Uterus (tissue), 4 donors: ENCODE measurements around the gene SF3B3. TPM values are rescaled to one million over a fixed set of nuclear protein-coding genes. Genes with fewer than 3 reads are reported as not detected.

Experiments
- DNase-seq, 2 donors: peaks; one replicate each; pipeline ENCODE4 v3.0.0-alpha.2; 2019 to 2020
- H3K27ac ChIP-seq, 2 donors: fragments of 200-600 bp; sonication (generic); 1 replicate in 1 of 2; 2 replicates in 1 of 2; pipeline ENCODE4 v1.5.1; 2016 to 2018
- H3K27me3 ChIP-seq, 2 donors: fragments of 200-600 bp; sonication (generic); one replicate each; pipeline ENCODE4 v1.5.1; 2018 to 2019; ENCODE audit warnings: control low read depth in 1 of 2
- H3K36me3 ChIP-seq, 2 donors: fragments of 200-600 bp; sonication (generic); one replicate each; pipeline ENCODE4 v1.5.1; 2019; ENCODE audit warnings: control low read depth in 1 of 2
- H3K4me1 ChIP-seq, 2 donors: fragments of 200-600 bp; sonication (generic); one replicate each; pipeline ENCODE4 v1.5.1; 2018 to 2019; ENCODE audit warnings: control low read depth in 1 of 2
- H3K4me3 ChIP-seq, 2 donors: fragments of 200-600 bp; sonication (generic); 1 replicate in 1 of 2; 2 replicates in 1 of 2; pipeline ENCODE4 v1.5.1; 2018 to 2019; ENCODE audit warnings: mild to moderate bottlenecking in 1 of 2
- H3K9me3 ChIP-seq, 2 donors: fragments of 200-600 bp; sonication (generic); one replicate each; pipeline ENCODE4 v1.5.1; 2019; ENCODE audit warnings: control low read depth in 1 of 2
- POLR2A ChIP-seq, 2 donors: fragments of 450-650 bp; IDR thresholded peaks; one replicate each; pipeline ENCODE4 v1.6.1; 2016; ENCODE audit warnings: antibody characterized with exemption in 2 of 2, mild to moderate bottlenecking in 1 of 2, moderate library complexity in 1 of 2
- intact Hi-C: fragments of 100-400 bp; cut with DNase I; formaldehyde crosslinking; loops from one replicate; pipeline ENCODE4 v1.15.1; 2023; ENCODE audit warnings: low total_unique reads
- total RNA-seq, 4 donors: library from RNA; depleted of rRNA in 3 of 4; stranded (reverse); fragments of >200 nt in 3 of 4; gene quantifications; one replicate each; pipeline versions ENCODE4 v1.1.0 to v1.2.4, GENCODE V29; 2014 to 2023
- TF ChIP-seq, protein P1 (sequence below), 4 experiments: fragments of 200-600 bp in 2 of 4; fragments of 450-650 bp in 2 of 4; sonication (generic) in 2 of 4; IDR thresholded peaks; one replicate each; pipeline ENCODE4 v1.5.1; 2016 to 2019; ENCODE audit warnings: antibody characterized with exemption in 4 of 4, mild to moderate bottlenecking in 2 of 4, moderate library complexity in 1 of 4
- donor health status: DM: yes; HTN: yes; CAD: no.

The SF3B3 gene
- total RNA-seq, 4 donors from 2014 or later = 24.3 to 244 (median 145) TPM

DNA sequence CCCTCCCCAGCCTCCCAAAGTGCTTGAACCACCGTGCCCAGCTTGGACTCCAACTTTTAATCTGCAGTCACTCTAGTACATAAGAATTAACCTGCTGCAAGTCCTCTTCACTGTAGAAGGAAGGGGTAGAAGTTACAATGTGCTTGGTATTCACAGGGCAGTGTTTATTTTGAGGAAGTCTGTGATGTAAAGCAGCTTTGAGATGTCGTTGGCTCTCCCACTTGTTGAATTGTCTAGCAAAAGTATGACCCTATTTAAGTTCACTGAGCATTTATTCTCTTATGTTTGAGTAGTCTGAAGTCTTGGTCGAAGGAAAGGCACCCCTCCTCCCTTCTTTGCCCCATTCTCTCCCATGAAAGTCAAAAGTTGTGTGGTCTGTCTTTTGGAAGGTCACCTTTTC is 28.2 kb downstream of the SF3B3 start:
- no peaks in the 10 kb centered on the region for H3K36me3 ChIP-seq
- intact Hi-C loops = no loop called here
- no peak for TF ChIP-seq POLR2A (IDR thresholded peaks at IDR 0.05)
- H3K4me1 ChIP-seq = no peaks in the 10 kb centered on the region
- no peaks in the 10 kb centered on the region for H3K27me3 ChIP-seq
- DNase-seq = no peak
- no peak overlapping the region for H3K4me3 ChIP-seq
- no peaks in the 10 kb centered on the region for H3K9me3 ChIP-seq
- H3K27ac ChIP-seq = no peak overlapping the region

DNA sequence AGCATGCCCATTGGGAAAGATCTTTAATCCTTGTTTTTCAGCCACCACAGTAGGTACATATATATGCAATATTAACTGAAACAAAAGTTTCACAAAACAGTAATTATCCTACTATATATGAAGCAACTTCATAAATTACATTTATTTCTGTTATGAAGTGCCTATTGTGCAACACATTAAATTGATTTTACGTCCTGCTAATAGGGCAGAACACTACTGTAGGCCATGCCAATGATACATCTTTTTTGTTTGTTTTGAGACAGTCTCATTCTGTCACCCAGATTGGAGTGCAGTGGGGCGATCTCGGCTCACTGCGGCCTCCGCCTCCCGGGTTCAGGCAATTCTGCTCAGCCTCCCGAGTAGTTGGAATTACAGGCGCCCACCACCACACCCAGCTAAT is 29.1 kb downstream of the SF3B3 start:
- no peak overlapping the region for H3K4me3 ChIP-seq
- no peaks in the 10 kb centered on the region for H3K9me3 ChIP-seq
- TF ChIP-seq POLR2A (IDR thresholded peaks at IDR 0.05) = no peak
- TF ChIP-seq, protein P1, sequence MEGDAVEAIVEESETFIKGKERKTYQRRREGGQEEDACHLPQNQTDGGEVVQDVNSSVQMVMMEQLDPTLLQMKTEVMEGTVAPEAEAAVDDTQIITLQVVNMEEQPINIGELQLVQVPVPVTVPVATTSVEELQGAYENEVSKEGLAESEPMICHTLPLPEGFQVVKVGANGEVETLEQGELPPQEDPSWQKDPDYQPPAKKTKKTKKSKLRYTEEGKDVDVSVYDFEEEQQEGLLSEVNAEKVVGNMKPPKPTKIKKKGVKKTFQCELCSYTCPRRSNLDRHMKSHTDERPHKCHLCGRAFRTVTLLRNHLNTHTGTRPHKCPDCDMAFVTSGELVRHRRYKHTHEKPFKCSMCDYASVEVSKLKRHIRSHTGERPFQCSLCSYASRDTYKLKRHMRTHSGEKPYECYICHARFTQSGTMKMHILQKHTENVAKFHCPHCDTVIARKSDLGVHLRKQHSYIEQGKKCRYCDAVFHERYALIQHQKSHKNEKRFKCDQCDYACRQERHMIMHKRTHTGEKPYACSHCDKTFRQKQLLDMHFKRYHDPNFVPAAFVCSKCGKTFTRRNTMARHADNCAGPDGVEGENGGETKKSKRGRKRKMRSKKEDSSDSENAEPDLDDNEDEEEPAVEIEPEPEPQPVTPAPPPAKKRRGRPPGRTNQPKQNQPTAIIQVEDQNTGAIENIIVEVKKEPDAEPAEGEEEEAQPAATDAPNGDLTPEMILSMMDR (IDR thresholded peaks at IDR 0.05) = no peak
- no peaks in the 10 kb centered on the region for H3K36me3 ChIP-seq
- no peak overlapping the region for H3K27ac ChIP-seq
- intact Hi-C loops = no loop called here
- no peaks in the 10 kb centered on the region for H3K27me3 ChIP-seq
- DNase-seq = no peak
- H3K4me1 ChIP-seq = no peaks in the 10 kb centered on the region

DNA sequence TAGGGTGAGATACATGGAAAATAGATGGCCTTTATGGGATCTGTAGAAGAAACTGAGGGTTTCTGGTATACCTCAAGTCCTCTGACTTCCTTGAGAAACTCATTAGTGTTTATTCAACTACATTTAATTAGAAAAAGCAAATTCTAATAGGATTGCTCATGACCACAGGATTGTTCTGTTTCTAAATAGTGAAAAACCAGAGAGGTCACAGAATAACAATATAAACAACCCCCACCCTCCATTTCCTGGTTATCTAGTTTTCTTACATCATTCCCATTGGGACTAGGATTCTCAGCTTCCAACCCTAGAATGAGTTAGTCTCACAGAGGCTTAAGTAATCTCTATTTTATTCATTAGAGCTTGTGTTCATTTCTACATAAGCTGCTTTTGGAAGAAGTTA is 30.0 kb downstream of the SF3B3 start:
- H3K27me3 ChIP-seq = no peaks in the 10 kb centered on the region
- no peak overlapping the region for H3K27ac ChIP-seq
- intact Hi-C loops = no loop called here
- no peak for TF ChIP-seq POLR2A (IDR thresholded peaks at IDR 0.05)
- TF ChIP-seq, protein P1 (IDR thresholded peaks at IDR 0.05) = no peak
- no peaks in the 10 kb centered on the region for H3K4me1 ChIP-seq
- H3K36me3 ChIP-seq = no peaks in the 10 kb centered on the region
- H3K9me3 ChIP-seq = no peaks in the 10 kb centered on the region
- DNase-seq = no peak
- H3K4me3 ChIP-seq = no peak overlapping the region

DNA sequence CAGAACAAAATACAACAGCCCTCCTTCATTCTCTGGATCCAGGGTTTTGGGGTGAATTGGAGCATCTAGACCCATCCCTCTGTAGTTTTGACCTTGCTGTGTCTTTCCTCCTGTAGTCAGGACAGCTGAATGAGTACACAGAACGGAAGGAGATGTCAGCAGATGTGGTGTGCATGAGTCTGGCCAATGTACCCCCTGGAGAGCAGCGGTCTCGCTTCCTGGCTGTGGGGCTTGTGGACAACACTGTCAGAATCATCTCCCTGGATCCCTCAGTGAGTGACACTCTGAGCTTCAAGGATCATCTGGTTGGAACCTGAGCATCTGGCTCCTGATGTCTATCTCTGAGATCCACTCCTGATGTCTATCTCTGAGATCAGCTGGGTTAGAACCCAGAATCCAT is 32.4 kb downstream of the SF3B3 start:
- no peaks in the 10 kb centered on the region for H3K27me3 ChIP-seq
- TF ChIP-seq, protein P1 (IDR thresholded peaks at IDR 0.05) = no peak
- no peak for TF ChIP-seq POLR2A (IDR thresholded peaks at IDR 0.05)
- intact Hi-C loops = no loop called here
- H3K36me3 ChIP-seq = no peaks in the 10 kb centered on the region
- no peak for DNase-seq
- H3K4me3 ChIP-seq = no peak overlapping the region
- H3K27ac ChIP-seq = no peak overlapping the region
- no peaks in the 10 kb centered on the region for H3K9me3 ChIP-seq
- no peaks in the 10 kb centered on the region for H3K4me1 ChIP-seq

DNA sequence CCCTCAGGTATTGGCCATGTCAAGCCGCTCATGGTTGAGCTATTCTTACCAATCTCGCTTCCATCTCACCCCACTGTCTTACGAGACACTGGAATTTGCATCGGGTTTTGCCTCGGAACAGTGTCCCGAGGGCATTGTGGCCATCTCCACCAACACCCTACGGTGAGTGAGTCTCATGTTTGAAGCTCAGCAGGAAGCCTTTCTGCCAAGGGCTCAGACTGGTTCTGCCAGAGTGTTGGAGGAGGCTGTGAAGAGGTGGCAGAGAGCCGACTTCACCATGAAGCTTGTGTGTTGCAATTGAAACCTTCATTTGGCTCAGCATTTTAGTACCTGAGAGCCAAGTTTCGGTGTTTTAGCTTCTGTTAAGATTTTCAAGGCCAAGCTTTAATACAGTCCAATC is 38.0 kb downstream of the SF3B3 start:
- no peaks in the 10 kb centered on the region for H3K27me3 ChIP-seq
- no peaks in the 10 kb centered on the region for H3K36me3 ChIP-seq
- no peak overlapping the region for H3K27ac ChIP-seq
- H3K9me3 ChIP-seq = no peaks in the 10 kb centered on the region
- no peak overlapping the region for H3K4me3 ChIP-seq
- no peaks in the 10 kb centered on the region for H3K4me1 ChIP-seq
- no peak for TF ChIP-seq POLR2A (IDR thresholded peaks at IDR 0.05)
- TF ChIP-seq, protein P1 (IDR thresholded peaks at IDR 0.05) = no peak
- intact Hi-C loops = no loop called here
- no peak for DNase-seq

DNA sequence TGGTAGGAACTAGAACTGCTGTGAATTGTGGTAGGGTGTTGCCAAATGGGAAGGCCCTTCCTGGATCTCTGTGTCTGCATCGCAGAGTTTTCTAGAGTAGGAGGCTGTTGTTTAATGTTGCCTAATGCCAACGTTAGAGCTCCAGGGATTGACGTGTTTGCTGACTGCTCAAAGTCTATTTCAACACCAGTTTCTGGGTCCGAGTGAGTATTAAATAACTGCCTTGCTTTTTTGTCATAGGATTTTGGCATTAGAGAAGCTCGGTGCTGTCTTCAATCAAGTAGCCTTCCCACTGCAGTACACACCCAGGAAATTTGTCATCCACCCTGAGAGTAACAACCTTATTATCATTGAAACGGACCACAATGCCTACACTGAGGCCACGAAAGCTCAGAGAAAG is 40.0 kb downstream of the SF3B3 start:
- Histone ChIP-seq H3K27me3 (no peaks in the 10 kb centered on the region), H3K4me3 (no peak overlapping the region), H3K4me1 (no peaks in the 10 kb centered on the region), H3K27ac (no peak overlapping the region), H3K9me3 (no peaks in the 10 kb centered on the region), H3K36me3 (no peaks in the 10 kb centered on the region)
- no peak for TF ChIP-seq POLR2A (IDR thresholded peaks at IDR 0.05)
- TF ChIP-seq, protein P1 (IDR thresholded peaks at IDR 0.05) = no peak
- DNase-seq = no peak
- intact Hi-C loops = no loop called here
